ENCODE results near the gene CALHM5. TPM values are rescaled to one million over a fixed set of nuclear protein-coding genes. Genes with fewer than 3 reads are reported as not detected.

CALHM5 gene
- total and polyA plus RNA-seq, 2 of the 4 experiments (the other 2 are of a cell fraction) = 3.3 to 10.8 TPM

GRCh38 chr6:116564921-116565872, 53.8 kb downstream of the CALHM5 start (continued):
- TF ChIP-seq MAZ (IDR thresholded peaks at IDR 0.05; ENCODE audit: borderline replicate concordance, low read depth, low read length) (no peak), CEBPB (IDR thresholded peaks at IDR 0.05; ENCODE audit: low read depth, low read length) (no peak)

- peak; percentile 80 for DNase-seq
- Histone ChIP-seq H4K5ac (ENCODE audit: low read depth, low read length) (no peak overlapping the region), H3K27me3 (ENCODE audit: control insufficient read depth, insufficient read depth, low read length) (no peaks in the 10 kb centered on the region), H2BK20ac (ENCODE audit: low read depth, low read length) (no peak overlapping the region), H3K4me1 (ENCODE audit: control insufficient read depth, insufficient read depth, low read length) (peaks cover 6% of the 10 kb centered on the region), H3K79me1 (ENCODE audit: low read depth in 1 of 2, low read length in 2 of 2) (peaks cover 8 to 25% of the 10 kb centered on the region in 2 experiments), H4K91ac (ENCODE audit: insufficient read depth, low read depth, low read length) (no peak overlapping the region), H4K8ac (ENCODE audit: low read depth in 2 of 2, low read length in 2 of 2) (peak overlapping the region in 1 of 2 experiments; percentile 4; a peak in 1 of 4 replicates), H3K4ac (ENCODE audit: low read depth, low read length) (no peak overlapping the region), H3K56ac (ENCODE audit: extremely low read depth, insufficient read depth, low read length) (no peak overlapping the region), H3K27ac (ENCODE audit: insufficient read depth, low read length) (no peak overlapping the region), H3K9ac (ENCODE audit: low read depth, low read length) (no peak overlapping the region), H2BK15ac (ENCODE audit: low read depth, low read length) (no peak overlapping the region), H4K20me1 (ENCODE audit: insufficient read depth, low read length) (peaks cover 3% of the 10 kb centered on the region; the same call in 1 of the 2 replicates), H3K9me1 (ENCODE audit: insufficient read depth, low read length) (peaks cover 3% of the 10 kb centered on the region; the same call in 1 of the 2 replicates), H2AK9ac (replicated peaks; ENCODE audit: low read depth, low read length, poor library complexity) (no peak overlapping the region), H3K4me3 (ENCODE audit: insufficient read depth, low read depth, low read length) (no peak overlapping the region), H3K4me2 (ENCODE audit: low read depth, low read length) (no peak overlapping the region), H2AFZ (replicated peaks; ENCODE audit: low read length, poor library complexity) (no peak overlapping the region), H3K36me3 (ENCODE audit: control insufficient read depth, insufficient read depth, low read length) (no peaks in the 10 kb centered on the region), H2BK5ac (ENCODE audit: low read depth, low read length, poor library complexity, severe bottlenecking) (peak overlapping the region; percentile 55), H3K9me3 (ENCODE audit: control insufficient read depth, insufficient read depth, low read length) (no peaks in the 10 kb centered on the region), H3K14ac (replicated peaks; ENCODE audit: low read depth, low read length) (no peak overlapping the region), H2AK5ac (ENCODE audit: low read depth, low read length) (no peak overlapping the region), H3K18ac (ENCODE audit: low read depth, low read length) (no peak overlapping the region), H2BK120ac (ENCODE audit: low read depth, low read length) (no peak overlapping the region), H3K23ac (ENCODE audit: low read depth, low read length) (no peak overlapping the region)
- in situ Hi-C loops (cut with MboI; ENCODE audit: low sequenced_read_pairs) = no loop called here
- dilution Hi-C loops (cut with HindIII; ENCODE audit: low sequenced_read_pairs, unreplicated experiment) = no loop called here
- TF ChIP-seq FOS (IDR thresholded peaks at IDR 0.05; ENCODE audit: low read depth, low read length) = no peak
- TF ChIP-seq CHD1 (IDR thresholded peaks at IDR 0.05; ENCODE audit: low read depth, low read length) = no peak
- TF ChIP-seq USF2 (IDR thresholded peaks at IDR 0.05; ENCODE audit: low read depth, low read length) = no peak
- TF ChIP-seq SMC3 (IDR thresholded peaks at IDR 0.05; ENCODE audit: low read depth, low read length) = no peak
- TF ChIP-seq MAZ (IDR thresholded peaks at IDR 0.05; ENCODE audit: borderline replicate concordance, low read depth, low read length) = no peak
- no TSS peak for BruUV-seq (replicated peaks)
- intact Hi-C loops (cut with micrococcal nuclease) = no loop called here
- ChIA-PET POLR2A (ENCODE audit: unreplicated experiment) (no interaction called here), CTCF (interaction anchor here (0.6 kb wide), 1 partner anchor 299 kb away, joined by 3 read pairs; no protein-coding TSS in a partner anchor)
- peak; percentile 3; the same call in 1 of the 2 replicates for ATAC-seq (ENCODE audit: low read depth)
These were observed 56.7 kb downstream of the CALHM5 start for GRCh38 chr6:116568111-116568510.
